ENCODE results near the gene PIK3C3.
A peak's percentile ranks its signal among the peaks of the same experiment; 100 is the strongest.

Gene PIK3C3

DNA sequence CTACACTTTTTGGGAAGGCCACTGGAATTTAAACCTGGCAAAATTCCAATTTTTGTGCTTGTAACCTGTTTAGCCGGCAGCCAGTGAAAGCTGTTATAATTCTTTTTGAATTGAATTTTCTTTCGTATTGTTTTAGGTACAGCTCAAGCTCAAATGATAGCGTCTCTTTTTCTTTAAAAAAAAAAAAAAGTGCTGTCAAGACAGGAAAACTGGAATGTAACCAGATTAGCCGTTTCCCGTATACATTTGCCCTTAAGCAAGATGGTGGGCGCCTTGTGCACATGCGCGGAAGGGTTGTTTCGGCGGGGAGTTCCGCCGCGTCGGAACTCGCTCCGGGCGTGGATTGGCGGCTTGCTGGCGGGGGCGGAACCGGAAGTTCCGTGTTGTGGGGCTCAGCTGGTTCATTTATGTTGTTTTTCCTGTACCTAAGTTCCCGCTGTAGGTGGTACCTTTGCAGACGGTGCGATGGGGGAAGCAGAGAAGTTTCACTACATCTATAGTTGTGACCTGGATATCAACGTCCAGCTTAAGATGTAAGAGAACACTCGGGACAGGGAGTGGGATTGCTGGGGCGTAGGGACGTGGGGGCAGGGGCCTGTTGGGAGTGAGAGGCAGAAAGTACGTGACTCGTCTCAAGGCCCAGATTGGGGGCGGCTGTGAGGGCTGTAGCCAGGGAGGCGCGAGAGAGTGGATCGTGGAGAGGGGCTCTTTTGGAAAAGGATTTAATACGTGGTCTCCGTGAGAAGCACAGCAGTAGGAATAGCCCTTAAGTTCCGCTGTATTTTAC lies at the start of gene PIK3C3:
PIK3C3 (plus strand) TSS at position 408 of the 787 bp plus-strand sequence; CDS start at position 466, 58 bp downstream.
- DNase-seq = peak; percentile 97 to 98

DNA sequence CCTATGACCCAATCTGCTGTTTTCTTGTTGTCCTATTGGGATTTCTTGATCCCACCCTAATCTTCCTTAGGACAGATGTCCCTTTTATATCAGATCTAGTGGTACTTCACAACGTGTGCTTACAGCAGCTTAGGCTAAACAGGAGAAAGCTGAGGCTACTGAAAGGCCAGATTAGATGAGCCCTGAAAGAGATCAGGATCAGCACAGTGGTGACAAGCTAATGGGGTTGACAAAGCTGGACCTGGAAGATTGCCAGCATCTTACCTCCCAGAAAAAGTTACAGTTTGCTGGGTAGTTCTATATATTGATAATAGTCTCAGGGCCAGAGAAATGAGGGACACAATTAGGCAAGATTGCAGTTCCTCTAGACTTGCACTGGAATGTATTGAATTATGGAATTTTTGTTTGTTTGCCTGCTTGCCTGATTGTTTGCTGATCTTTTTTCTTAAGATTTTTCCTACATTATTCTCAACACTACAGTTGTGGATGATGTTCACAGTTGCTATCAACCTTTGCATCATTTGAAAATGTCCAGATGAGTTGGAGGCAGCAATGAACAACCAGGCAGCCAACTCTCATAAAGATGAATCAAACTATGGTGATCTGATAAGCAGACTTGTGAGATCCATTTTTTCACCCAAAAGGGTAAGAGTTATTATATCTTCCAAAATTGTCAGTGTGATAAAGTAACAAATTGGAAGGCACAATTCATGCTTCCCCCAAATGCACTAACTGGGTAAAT lies 49.1 kb upstream of the PIK3C3 start:
- no peak for DNase-seq

DNA sequence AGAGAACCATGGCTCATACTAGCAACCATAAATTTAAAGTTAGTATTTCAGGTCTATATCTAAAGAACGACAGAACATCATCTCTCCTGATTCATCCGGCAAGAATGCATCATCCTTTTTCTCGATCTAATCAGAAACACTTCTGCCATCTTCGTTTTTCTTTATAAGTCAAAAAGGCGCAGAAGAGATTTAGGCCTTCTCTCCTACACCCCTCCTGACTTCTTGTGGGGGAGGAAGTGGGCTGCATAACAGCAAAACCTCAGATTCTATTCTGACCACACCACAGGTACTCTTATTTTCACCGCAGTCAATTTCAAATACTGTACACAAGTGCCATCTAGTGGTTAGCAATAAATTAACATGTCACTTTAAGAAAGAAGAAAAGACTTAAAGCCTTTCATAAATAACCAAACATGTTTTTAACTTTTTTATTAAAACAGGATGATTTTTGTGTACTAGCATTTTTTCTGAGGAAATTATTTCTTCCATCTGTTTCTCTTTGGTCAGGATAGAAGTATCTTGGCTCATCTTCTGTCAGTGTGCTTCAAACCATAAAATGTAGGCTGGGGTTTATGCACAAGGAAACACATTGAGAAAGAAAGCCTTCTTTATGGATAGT lies 48.4 kb upstream of the PIK3C3 start:
- DNase-seq = peak; percentile 36 to 65

DNA sequence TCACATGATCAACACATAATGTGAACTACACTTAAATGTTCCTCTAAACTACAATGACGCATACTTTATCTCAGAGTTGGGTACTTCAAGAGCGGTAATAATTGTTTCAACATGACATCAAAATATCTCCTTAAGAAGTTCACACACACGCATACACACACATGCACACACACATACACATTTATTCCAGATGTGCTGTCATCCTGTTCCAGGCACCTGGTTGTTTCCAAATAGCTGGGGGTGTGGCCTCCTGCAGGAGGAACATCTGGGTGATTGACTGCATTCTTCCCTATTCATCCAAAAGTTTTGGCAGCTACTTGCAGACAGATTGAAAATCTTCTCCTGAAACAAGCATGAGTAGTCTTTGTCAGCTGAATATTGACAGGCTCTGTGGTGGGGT lies 37.9 kb upstream of the PIK3C3 start:
- no peak for DNase-seq

DNA sequence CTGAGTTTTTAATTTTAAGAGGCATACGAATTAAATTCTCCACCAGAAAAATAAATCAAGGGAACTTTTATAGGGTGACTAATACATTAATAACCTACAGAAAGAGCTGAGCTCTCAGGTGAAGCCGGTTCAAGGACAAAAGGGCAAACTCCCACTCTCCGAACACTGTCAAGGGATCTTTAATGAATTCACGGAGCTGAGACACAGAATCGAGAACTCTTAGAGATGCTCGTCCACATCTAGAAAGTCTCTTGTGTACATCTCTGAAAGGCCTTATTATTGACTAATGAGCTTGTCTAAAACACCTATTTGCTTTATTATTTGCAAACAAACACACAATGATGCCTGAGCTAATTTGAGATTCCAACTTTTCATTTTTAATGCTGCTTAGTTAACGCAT lies 33.3 kb upstream of the PIK3C3 start:
- no peak for DNase-seq

DNA sequence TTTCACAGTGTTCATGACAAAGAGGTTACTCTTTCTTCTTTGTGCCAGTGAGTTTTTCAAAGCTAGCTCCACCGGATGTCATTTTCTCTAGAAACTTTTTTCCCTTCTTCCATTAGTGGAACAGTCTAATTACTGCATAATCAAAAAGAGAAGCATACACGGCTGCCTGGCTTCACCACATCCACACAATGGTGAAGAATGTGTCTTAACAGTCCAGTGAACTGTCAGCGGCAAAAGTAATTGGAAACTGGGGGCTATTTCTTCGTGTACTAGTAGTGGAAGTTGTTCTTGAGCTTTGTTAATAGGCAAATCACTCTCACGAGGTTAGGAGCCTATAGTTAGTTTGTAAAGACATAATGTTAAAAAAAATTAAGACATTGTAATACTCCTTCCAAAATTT lies 32.9 kb upstream of the PIK3C3 start:
- DNase-seq = no peak

DNA sequence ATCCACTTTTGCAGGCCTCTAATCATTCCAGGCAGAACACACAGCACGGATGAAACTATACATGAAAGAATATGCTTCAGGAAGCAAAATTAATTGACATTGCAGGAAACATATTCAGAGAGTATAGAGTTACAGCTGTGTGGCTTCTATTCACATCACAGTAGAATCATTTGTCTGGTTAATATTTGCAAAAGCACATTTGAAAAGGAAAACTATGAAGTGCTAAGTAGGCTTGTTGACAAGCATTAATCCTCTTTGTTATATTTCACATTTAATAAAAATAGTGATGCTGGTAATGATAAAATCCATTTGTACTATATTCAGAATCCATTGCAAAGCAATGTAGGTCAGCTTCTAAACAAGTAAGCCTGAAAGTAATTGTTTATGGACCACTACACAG lies 32.2 kb upstream of the PIK3C3 start:
- no peak for DNase-seq

DNA sequence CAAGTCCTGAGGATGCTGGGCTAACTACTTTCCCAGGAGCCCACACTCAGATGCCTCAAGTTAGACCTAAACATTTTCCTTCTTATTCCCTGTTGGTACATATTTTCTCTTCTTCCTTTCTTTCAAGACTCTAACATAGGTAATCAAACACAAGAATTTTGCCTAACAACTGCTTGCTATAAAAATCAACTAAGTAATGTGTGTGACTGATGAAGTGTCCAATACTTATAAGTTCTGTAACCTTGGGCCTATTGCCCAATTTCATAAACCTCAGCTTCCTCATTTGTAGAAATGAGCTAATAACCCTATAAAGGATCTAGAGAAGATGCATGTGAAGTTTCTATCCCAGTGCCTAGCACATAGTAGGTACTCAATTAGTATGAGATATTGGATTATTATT lies 31.6 kb upstream of the PIK3C3 start:
- DNase-seq = no peak

DNA sequence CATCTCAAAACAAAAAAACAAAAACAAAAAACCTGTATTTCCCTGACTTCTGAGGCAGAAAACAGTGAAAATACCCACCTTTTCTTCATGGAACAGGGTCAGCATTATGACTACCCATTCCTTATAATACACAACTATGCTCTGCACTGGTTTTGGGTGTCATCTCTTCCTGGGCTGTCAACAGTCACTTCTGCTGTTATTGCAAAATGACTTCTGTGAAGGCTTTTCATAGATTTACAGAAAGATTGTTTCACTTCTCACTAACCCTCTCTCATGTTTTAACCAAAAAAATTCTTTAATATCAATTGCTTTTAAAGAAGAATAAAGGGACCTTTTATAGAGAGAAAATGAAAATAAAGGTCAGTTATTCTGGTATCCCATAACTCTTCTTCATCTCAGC lies 26.5 kb upstream of the PIK3C3 start:
- DNase-seq = no peak

DNA sequence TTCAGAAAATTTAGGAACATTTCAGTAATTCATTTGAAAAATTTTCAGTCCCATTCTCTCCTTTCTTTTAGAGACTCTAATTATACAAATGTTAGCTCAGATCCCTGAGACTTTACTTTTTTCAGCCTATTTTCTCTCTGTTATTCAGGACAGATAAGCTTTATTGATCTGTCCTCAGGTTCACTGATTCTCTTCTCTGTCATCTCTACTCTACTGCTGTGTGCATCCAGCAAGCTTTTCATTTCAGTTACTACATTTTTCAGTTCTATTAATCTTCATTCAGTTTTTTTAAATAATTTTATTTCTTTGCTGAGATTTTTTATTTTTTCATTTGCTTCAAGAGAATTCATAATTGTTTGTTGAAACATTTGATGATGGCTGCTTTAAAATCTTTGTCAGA lies 22.1 kb upstream of the PIK3C3 start:
- no peak for DNase-seq

DNA sequence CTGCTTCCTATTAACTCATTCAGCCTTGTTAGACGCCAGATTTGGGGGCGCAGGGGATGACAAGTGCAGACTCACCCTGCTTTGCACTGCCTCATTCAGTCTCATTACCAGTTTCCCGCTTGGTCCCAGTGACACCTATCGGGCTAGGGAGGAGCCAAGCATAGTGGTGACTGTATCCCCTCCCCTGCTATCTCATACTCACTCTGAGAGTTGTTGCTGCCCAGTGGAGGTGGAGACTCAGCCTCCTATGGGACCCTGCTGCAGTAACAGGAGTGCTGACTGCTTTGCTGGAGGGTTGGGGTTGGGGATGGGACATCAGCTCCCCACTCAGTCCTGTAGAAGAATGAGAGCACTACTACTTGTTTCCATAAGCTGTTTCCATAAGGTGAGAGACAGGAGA lies 21.3 kb upstream of the PIK3C3 start:
- DNase-seq = no peak

DNA sequence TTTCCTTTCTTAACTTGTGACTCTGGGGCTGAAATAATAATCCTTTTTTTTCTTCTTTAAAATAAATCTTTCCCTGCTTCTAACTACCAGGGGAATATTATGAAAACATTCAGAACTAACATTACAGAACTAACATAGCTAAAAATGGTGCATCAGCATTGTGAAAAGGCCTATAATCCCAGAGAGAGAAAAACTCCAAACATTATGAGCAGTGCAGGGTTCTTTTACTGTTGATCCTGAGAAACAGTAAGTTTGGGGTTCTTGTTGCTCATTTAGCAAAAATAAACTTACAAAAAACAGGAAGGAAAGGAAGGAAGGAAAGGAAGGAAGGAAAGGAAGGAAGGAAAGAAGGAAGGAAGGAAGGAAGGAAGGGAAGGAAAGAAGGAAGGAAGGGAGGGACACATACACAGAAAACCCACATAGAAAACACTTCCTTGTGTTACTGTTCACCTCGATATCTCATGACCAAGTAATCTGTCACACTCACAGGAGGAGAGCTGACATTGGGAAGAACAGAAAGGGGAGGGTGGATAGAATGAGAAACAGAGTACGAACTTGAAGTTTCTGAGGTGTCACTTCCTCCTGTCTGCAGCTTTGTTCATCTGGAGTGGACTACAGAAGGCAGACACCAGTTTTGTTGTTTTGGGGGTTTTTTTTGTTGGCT lies 18.4 kb upstream of the PIK3C3 start:
- DNase-seq = no peak

DNA sequence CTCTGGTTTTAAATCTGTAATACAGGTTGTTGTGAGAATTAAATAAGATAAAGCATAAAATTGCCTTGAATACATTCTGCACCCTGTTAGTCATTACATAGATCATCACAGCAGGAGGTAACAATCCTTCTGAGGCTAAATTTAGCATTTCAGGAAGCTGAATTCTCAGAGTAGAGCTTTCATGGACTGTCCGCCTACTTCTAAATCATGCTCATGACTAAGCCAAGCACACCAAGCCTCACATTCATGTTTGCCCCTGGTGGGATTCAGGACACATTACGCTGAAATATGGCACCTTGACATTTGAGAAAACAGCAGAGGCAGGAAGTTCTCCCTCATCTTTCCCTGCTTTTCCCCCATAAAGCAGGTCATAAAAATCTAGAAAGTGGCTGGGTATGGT lies 16.6 kb upstream of the PIK3C3 start:
- DNase-seq = no peak

DNA sequence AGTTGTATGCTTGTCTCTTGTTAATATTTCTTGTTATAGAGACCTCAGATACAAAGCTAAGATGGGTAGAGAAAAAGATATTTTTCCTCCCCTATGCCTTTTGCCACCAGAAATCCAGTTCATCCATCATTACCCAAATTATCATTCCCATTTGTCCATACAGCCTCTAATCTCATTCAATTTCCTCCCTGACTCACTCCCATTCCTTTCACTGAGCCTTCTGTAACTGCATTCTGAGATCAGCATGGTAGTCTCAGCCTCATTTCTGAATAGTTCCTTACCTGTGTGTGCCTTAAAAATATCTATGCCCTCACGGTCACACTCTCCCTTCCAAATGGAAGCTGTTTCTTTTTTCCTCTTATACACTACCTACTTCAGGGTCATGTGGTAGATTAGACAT lies 15.7 kb upstream of the PIK3C3 start:
- no peak for DNase-seq

DNA sequence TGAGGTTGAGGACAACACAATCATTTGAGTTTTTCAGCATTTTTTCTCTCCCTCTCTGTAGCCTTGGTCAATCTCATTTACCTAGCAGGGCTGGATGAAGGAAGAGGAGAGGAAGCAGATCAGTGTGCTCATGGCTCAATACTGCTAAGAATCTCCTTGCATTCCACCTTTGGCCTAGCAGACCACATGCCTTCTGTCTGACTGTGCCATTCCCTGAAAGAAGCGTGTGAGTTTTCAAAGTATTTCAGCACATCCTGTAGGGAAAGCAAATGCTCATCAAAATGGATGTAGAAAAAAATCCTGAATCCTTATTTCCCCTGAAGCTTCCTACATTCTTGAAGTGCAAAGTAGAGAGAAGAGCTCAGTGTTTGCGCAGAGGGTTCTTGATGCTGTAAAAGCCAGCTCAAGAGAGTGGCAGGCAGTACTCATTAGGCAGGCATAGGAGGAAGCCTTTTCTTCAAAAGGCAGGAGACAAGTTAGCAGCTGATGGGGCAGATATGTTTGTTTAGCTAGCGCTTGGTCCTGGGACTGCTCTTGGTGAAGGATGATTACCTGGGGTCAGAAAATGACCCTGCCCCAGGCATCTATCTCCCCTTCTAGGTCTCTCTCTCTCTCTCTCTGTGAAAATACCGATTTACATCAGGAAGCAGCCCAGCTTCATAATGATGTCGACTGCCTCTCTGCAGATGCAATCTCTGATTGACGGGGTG lies 14.4 kb upstream of the PIK3C3 start:
- DNase-seq = no peak

DNA sequence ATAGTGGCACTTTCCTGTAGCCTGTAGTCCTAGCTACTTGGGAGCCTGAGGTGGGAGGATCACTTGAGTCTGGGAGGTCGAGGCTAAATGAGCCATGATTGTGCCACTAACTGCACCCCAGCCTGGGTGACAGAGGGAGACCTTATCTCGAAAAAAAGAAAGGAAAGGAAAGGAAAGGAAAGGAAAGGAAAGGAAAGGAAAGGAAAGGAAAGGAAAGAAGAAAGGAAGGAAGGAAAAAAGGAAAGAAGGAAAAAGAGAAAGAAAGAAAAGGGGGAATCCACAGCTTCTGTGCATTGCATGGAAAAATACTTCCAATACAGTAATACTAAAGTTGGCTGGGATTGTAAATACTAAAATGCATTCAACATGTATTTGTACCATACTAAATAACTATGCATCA lies 12.8 kb upstream of the PIK3C3 start:
- DNase-seq = no peak

DNA sequence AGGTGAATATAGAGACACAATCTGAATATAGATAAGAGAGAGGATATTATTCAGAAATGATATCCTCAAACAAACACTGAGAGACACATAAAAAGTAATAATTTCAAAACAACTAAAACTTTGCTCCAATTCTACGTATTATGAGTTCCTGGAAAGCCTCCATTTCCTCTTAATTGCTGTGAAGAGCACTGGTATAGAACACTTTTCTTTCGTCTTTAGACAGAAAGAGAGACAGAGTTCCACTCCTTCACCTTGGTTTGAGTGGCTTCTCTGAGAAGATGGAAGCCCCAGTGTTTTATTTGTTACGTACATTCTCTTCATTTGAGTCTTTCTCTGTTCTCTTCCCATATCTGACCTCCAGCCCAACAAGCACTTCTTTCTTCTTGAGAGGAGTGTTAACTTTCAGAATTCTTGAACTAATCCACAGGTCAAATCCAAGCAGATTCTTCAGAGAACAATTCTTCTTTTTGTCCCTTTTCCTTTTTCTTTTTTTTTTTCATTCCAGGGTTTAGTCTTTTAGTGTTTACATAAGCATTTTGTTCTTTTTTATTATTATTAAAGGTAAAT lies 6.4 kb upstream of the PIK3C3 start:
- DNase-seq = no peak

DNA sequence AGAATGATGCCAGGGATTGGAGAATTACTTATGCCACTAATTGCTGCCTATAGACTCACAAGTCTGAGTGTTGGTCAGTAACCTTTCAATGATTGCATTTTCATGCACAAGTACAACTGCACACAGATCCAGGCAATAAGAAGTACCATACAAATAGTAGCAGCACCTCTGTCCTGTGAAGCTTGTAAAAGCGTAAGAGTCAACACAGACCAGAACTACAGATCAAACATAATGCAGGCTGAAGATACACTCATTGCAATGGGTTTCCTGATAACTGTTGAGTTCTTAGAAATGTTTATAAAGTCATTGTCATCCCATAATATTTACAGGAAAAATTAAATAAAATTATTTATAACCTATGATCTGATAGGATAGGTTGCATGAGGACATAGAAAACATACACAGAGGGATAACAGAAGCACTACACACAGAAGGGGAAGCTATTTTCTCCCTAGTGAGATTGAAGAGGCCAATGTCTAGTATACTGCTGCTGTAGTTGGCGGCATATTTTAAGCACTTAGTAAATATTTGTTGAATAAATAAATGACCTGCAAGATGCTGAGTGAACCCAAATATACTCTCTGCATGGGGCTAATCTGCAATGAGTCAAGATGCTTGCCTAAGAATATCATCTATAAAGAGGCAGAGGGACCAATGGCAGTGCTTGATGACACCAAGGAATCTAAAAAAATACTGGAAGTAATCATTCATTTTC lies 5.7 kb upstream of the PIK3C3 start:
- DNase-seq = no peak

DNA sequence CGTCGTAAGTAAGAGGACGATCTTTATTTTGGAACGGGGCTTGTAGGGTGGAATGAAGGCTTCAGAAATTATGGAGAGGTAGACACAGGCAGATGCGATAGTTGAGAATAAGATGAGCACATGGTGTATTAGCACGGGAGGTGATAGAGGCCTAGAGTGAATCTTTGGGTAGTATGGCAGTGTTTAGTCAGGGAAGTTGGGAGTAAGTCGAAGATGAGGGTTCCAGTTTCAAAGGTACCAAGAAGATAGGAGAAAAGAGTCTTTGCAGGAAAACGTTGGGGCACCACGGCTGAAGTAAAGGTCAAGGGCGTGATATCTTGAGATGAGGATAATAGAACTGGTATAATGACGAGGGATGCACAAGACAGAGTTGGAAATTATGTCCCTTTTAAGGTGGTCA lies 654 bp downstream of the PIK3C3 start:
- no peak for DNase-seq

DNA sequence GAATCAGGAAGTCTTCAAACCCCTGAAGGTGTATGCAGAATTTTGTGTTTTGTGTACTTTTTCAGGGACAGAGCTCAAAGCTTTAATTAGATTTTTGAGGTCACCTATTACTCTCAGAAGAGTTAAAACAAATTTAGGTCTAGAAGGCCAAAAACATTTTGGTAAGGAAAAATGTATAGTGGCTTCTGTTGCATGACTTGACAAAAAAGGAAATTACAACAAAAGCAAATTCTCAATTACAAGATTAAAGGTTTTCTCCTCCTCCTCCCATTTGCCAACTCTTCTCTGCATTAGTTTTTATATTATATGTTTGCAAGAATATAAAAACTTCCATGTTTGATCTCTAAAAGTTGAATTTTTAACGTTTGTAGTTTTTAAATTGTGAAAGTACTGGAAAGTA lies 4.0 kb downstream of the PIK3C3 start:
- no peak for DNase-seq

DNA sequence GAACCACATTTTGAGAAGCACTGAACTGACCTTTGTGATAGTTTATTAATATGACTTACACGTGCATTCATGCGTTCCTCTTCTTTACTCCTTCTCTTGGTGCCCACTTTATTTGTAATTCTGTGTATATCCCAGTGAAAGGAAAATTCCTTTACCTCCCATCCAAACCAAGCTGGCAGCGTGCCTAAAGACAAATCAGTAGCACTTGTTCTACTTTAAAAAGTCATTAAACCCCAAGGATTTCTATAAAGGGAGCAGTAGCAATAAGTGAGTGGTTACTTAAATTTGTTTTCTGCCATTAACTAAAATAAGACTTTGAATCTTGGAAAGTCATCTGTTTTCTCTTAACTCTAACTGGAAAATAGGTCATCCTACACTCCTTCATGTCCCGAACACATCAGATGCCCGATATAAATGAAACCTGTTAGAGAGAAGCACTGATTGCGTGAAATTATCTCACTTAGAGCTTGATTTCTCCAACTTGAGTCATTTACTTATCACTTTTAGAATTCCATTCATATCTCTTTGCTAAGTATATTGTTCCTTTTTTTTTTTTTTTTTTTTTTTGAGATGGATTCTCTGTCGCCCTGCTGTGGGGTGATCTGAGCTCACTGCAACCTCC lies 10.7 kb downstream of the PIK3C3 start:
- DNase-seq = no peak

Data from CD4-positive, alpha-beta T cell treated with Interleukin-1 beta for 1 hour (primary cell).